Uterus (tissue), 4 donors: ENCODE data around the gene EYS. TPM values are rescaled to one million over a fixed set of nuclear protein-coding genes. Genes with fewer than 3 reads are reported as not detected.

Experiments
- DNase-seq, 2 donors: peaks; one replicate each; pipeline ENCODE4 v3.0.0-alpha.2; 2019 to 2020
- H3K27ac ChIP-seq, 2 donors: fragments of 200-600 bp; sonication (generic); 1 replicate in 1 of 2; 2 replicates in 1 of 2; pipeline ENCODE4 v1.5.1; 2016 to 2018
- H3K27me3 ChIP-seq, 2 donors: fragments of 200-600 bp; sonication (generic); one replicate each; pipeline ENCODE4 v1.5.1; 2018 to 2019; ENCODE audit warnings: control low read depth in 1 of 2
- H3K36me3 ChIP-seq, 2 donors: fragments of 200-600 bp; sonication (generic); one replicate each; pipeline ENCODE4 v1.5.1; 2019; ENCODE audit warnings: control low read depth in 1 of 2
- H3K4me1 ChIP-seq, 2 donors: fragments of 200-600 bp; sonication (generic); one replicate each; pipeline ENCODE4 v1.5.1; 2018 to 2019; ENCODE audit warnings: control low read depth in 1 of 2
- H3K4me3 ChIP-seq, 2 donors: fragments of 200-600 bp; sonication (generic); 1 replicate in 1 of 2; 2 replicates in 1 of 2; pipeline ENCODE4 v1.5.1; 2018 to 2019; ENCODE audit warnings: mild to moderate bottlenecking in 1 of 2
- H3K9me3 ChIP-seq, 2 donors: fragments of 200-600 bp; sonication (generic); one replicate each; pipeline ENCODE4 v1.5.1; 2019; ENCODE audit warnings: control low read depth in 1 of 2
- POLR2A ChIP-seq, 2 donors: fragments of 450-650 bp; IDR thresholded peaks; one replicate each; pipeline ENCODE4 v1.6.1; 2016; ENCODE audit warnings: antibody characterized with exemption in 2 of 2, mild to moderate bottlenecking in 1 of 2, moderate library complexity in 1 of 2
- intact Hi-C: fragments of 100-400 bp; cut with DNase I; formaldehyde crosslinking; loops from one replicate; pipeline ENCODE4 v1.15.1; 2023; ENCODE audit warnings: low total_unique reads
- total RNA-seq, 4 donors: library from RNA; depleted of rRNA in 3 of 4; stranded (reverse); fragments of >200 nt in 3 of 4; gene quantifications; one replicate each; pipeline versions ENCODE4 v1.1.0 to v1.2.4, GENCODE V29; 2014 to 2023
- TF ChIP-seq, protein P1 (sequence below), 4 experiments: fragments of 200-600 bp in 2 of 4; fragments of 450-650 bp in 2 of 4; sonication (generic) in 2 of 4; IDR thresholded peaks; one replicate each; pipeline ENCODE4 v1.5.1; 2016 to 2019; ENCODE audit warnings: antibody characterized with exemption in 4 of 4, mild to moderate bottlenecking in 2 of 4, moderate library complexity in 1 of 4
- donor health status: DM: yes; HTN: yes; CAD: no.

EYS gene
- total RNA-seq, 4 donors from 2014 or later = 1.3 TPM; not detected in 3

DNA sequence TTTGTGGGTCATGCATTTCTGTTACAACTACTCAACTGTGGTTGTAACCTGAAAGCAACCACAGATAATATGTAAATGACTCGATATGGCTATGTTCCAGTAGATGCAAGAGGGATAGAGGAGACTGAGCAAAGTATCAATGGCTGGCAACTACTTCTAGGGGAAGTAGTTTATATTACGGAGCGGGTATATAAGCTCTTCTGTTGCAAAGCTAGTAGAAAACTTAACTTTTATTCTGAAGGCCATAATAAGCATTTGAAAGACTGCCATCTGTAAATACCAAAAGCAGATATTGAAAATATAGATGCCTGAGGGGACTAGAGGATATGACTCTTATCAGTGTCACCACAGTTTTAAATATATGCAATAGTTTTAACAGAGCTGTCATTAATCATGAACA is 1416.2 kb downstream of the EYS start:
- Histone ChIP-seq H3K4me1 (no peaks in the 10 kb centered on the region), H3K4me3 (no peak overlapping the region), H3K27ac (no peak overlapping the region), H3K9me3 (no peaks in the 10 kb centered on the region), H3K36me3 (no peaks in the 10 kb centered on the region), H3K27me3 (no peaks in the 10 kb centered on the region)
- intact Hi-C loops = no loop called here
- no peak for TF ChIP-seq POLR2A (IDR thresholded peaks at IDR 0.05)
- no peak for DNase-seq

DNA sequence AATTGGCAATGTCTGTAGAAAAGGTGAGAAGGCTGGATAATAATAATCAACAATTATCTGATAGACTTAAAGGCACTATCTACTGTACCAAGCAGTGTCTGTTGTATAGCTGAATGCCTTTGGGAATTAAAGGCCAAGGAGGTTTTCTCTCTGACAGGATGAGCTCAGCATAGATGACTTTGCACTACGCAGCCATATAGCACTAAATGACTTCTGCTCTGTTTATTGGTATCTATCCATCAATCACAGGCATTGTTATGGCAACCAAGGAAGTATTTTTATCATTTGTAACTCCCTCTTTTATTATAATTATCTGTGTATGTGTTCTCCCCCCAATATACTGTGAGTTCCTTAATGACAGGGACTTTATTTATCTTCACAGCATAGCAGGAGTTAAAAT is 1417.1 kb downstream of the EYS start:
- intact Hi-C loops = no loop called here
- no peaks in the 10 kb centered on the region for H3K27me3 ChIP-seq
- TF ChIP-seq POLR2A (IDR thresholded peaks at IDR 0.05) = no peak
- TF ChIP-seq, protein P1, sequence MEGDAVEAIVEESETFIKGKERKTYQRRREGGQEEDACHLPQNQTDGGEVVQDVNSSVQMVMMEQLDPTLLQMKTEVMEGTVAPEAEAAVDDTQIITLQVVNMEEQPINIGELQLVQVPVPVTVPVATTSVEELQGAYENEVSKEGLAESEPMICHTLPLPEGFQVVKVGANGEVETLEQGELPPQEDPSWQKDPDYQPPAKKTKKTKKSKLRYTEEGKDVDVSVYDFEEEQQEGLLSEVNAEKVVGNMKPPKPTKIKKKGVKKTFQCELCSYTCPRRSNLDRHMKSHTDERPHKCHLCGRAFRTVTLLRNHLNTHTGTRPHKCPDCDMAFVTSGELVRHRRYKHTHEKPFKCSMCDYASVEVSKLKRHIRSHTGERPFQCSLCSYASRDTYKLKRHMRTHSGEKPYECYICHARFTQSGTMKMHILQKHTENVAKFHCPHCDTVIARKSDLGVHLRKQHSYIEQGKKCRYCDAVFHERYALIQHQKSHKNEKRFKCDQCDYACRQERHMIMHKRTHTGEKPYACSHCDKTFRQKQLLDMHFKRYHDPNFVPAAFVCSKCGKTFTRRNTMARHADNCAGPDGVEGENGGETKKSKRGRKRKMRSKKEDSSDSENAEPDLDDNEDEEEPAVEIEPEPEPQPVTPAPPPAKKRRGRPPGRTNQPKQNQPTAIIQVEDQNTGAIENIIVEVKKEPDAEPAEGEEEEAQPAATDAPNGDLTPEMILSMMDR (IDR thresholded peaks at IDR 0.05) = no peak
- H3K36me3 ChIP-seq = no peaks in the 10 kb centered on the region
- no peak for DNase-seq
- H3K27ac ChIP-seq = no peak overlapping the region
- H3K4me1 ChIP-seq = no peaks in the 10 kb centered on the region
- no peaks in the 10 kb centered on the region for H3K9me3 ChIP-seq
- H3K4me3 ChIP-seq = no peak overlapping the region

DNA sequence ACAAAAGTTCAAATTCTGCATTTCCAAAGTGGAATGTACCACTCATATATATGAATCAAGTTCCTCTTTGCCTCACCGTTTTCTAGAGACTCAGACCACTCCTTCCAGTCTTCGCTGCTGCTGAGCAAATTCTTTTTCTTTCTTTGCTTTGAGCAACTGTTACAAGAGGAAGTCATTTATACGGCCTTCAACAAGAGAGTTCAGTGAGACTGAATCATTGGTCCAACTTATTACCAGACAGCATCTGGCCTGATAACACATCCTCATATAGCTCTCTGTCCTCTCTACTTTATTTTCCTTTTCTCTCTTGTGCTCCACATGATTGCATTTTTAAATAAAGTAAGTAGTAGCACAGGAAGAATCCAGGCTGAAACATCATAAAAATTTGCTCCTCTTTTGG is 1418.7 kb downstream of the EYS start:
- no peak for DNase-seq
- intact Hi-C loops = no loop called here
- H3K27me3 ChIP-seq = no peaks in the 10 kb centered on the region
- TF ChIP-seq, protein P1 (IDR thresholded peaks at IDR 0.05) = no peak
- no peak for TF ChIP-seq POLR2A (IDR thresholded peaks at IDR 0.05)
- H3K27ac ChIP-seq = no peak overlapping the region
- no peaks in the 10 kb centered on the region for H3K9me3 ChIP-seq
- H3K4me1 ChIP-seq = no peaks in the 10 kb centered on the region
- H3K4me3 ChIP-seq = no peak overlapping the region
- no peaks in the 10 kb centered on the region for H3K36me3 ChIP-seq

DNA sequence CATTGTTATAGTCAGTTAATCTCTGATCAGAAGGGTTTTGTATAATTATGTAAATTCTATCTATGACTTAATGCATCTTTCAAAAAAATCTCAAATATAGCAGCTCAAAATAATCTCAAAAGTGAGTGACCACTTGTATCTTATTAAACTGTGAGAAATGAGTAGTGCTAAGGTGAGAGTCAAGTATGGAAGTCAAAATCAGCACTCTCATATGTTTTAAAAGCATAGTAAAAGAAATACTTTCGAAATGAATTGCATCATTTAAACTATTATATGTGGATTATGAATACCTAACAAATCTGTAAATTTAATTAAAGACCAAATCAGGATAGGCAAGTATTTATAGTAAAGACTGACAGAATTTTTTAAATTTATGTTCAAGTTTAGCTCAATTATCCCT is 1425.9 kb downstream of the EYS start:
- no peaks in the 10 kb centered on the region for H3K9me3 ChIP-seq
- no peaks in the 10 kb centered on the region for H3K36me3 ChIP-seq
- H3K4me3 ChIP-seq = no peak overlapping the region
- TF ChIP-seq POLR2A (IDR thresholded peaks at IDR 0.05) = no peak
- TF ChIP-seq, protein P1 (IDR thresholded peaks at IDR 0.05) = no peak
- no peaks in the 10 kb centered on the region for H3K27me3 ChIP-seq
- no peaks in the 10 kb centered on the region for H3K4me1 ChIP-seq
- no peak for DNase-seq
- H3K27ac ChIP-seq = no peak overlapping the region
- intact Hi-C loops = no loop called here

DNA sequence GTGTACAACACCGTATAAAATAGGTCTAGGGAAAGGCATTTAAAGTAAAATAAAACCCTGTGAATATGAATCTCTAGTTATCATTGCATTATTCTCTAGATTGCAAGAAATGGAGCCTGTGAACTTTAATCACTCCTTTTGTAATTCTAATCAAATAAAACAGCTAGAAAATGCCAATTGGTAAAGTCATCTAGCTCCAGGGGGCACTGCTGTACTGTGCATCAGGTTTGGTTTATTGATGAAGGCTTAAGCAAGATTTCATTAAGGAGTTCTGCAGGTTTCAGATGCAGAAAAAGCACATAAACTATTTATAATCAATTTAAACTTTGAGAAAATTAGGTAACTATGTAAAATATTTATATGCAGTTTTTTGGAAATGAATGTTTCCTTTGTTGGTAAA is 1426.5 kb downstream of the EYS start:
- H3K4me3 ChIP-seq = no peak overlapping the region
- H3K27ac ChIP-seq = no peak overlapping the region
- intact Hi-C loops = no loop called here
- H3K9me3 ChIP-seq = no peaks in the 10 kb centered on the region
- H3K36me3 ChIP-seq = no peaks in the 10 kb centered on the region
- no peaks in the 10 kb centered on the region for H3K27me3 ChIP-seq
- DNase-seq = no peak
- TF ChIP-seq POLR2A (IDR thresholded peaks at IDR 0.05) = no peak
- TF ChIP-seq, protein P1 (IDR thresholded peaks at IDR 0.05) = no peak
- H3K4me1 ChIP-seq = no peaks in the 10 kb centered on the region

DNA sequence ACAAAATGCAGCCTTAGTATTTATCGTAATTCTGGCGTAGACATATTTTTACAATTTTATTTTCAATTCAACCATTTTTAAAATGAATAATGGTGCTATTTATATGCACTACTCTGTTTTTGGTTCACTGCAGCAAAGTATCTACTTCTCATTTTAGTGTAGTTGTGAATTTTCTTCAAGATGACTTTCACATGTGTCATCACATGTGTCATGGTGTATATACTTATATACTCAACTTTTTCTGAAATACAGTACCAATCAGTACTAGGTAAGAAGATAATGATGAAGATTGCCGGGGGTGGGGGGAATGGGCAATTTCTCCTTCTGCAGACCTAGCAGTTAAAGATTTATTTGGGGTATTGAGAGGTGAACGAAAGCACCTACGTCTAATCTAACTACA is 1436.9 kb downstream of the EYS start:
- no peak overlapping the region for H3K4me3 ChIP-seq
- no peak for DNase-seq
- no peaks in the 10 kb centered on the region for H3K4me1 ChIP-seq
- H3K27me3 ChIP-seq = no peaks in the 10 kb centered on the region
- H3K9me3 ChIP-seq = no peaks in the 10 kb centered on the region
- H3K27ac ChIP-seq = no peak overlapping the region
- no peak for TF ChIP-seq POLR2A (IDR thresholded peaks at IDR 0.05)
- TF ChIP-seq, protein P1 (IDR thresholded peaks at IDR 0.05) = no peak
- intact Hi-C loops = no loop called here
- H3K36me3 ChIP-seq = no peaks in the 10 kb centered on the region
